K562 (cell line): Measurements from ENCODE around the gene COL9A2. TPM values are rescaled to one million over a fixed set of nuclear protein-coding genes. Genes with fewer than 3 reads are reported as not detected.

ENCODE experiments used
- ADNP ChIP-seq: fragments of 200-800 bp; sonication (Bioruptor generic); IDR thresholded peaks from 2 replicates; pipeline ENCODE4 v1.6.1; 2016; ENCODE audit warnings: missing genetic modification characterization, missing compliant biosample characterization
- ATF3 ChIP-seq, 2 experiments: fragments of 450-650 bp in 1 of 2; sonication (generic) in 1 of 2; formaldehyde crosslinking in 1 of 2; IDR thresholded peaks in 1 of 2; conservative IDR thresholded peaks in 1 of 2; 2 replicates each; pipeline versions ENCODE4 v1.6.1 to v1.8.1; 2016 to 2023; ENCODE audit warnings: mild to moderate bottlenecking in 2 of 2, moderate library complexity in 2 of 2, inconsistent platforms in 1 of 2, missing genetic modification reagents in 1 of 2
- BHLHE40 ChIP-seq: IDR thresholded peaks from 2 replicates; pipeline ENCODE4 v1.6.1; 2011; ENCODE audit warnings: low read length, improper control_type of control experiment
- CXXC5 ChIP-seq: fragments of 250-450 bp; sonication (Bioruptor Pico); IDR thresholded peaks from 2 replicates; pipeline ENCODE4 v1.8.0; 2022; ENCODE audit warnings: inconsistent platforms, mild to moderate bottlenecking, moderate library complexity
- ELF2 ChIP-seq: fragments of 250-450 bp; sonication (Bioruptor Pico); IDR thresholded peaks from 2 replicates; pipeline ENCODE4 v1.5.0; 2021; ENCODE audit warnings: mild to moderate bottlenecking
- FOXK2 ChIP-seq, 2 experiments: fragments of 450-650 bp; IDR thresholded peaks in 1 of 2; conservative IDR thresholded peaks in 1 of 2; 2 replicates each; pipeline ENCODE4 v1.6.1; 2016; ENCODE audit warnings: low read depth in 2 of 2, mild to moderate bottlenecking in 1 of 2
- KDM2B ChIP-seq: fragments of 250-450 bp; sonication (Bioruptor Pico); IDR thresholded peaks from 2 replicates; pipeline ENCODE4 v1.8.0; 2021; ENCODE audit warnings: mild to moderate bottlenecking, moderate library complexity
- KLF13 ChIP-seq: fragments of 450-650 bp; IDR thresholded peaks from 2 replicates; pipeline ENCODE4 v1.6.1; 2016; ENCODE audit warnings: missing genetic modification characterization, low read depth, mild to moderate bottlenecking, missing compliant biosample characterization, moderate library complexity, borderline replicate concordance
- RAD51 ChIP-seq: fragments of 450-650 bp; IDR thresholded peaks from 2 replicates; pipeline ENCODE4 v1.7.1; 2016; ENCODE audit warnings: low read depth, mild to moderate bottlenecking, borderline replicate concordance
- RFX5 ChIP-seq: IDR thresholded peaks from 2 replicates; pipeline ENCODE4 v1.6.1; 2011; ENCODE audit warnings: low read depth, mild to moderate bottlenecking, improper control_type of control experiment, low read length
- SAP30 ChIP-seq: fragments of 200-600 bp; sonication (generic); IDR thresholded peaks from 2 replicates; pipeline ENCODE4 v1.6.1; 2012; ENCODE audit warnings: borderline replicate concordance, low read depth, mild to moderate bottlenecking, moderate library complexity, low read length, control low read depth, inconsistent platforms; ENCODE audit not compliant: insufficient read depth, poor library complexity, severe bottlenecking
- SUPT5H ChIP-seq: fragments of 450-650 bp; IDR thresholded peaks from 2 replicates; pipeline ENCODE4 v1.6.1; 2016
- ZBTB9 ChIP-seq: fragments of 450-650 bp; formaldehyde crosslinking; IDR thresholded peaks from 2 replicates; pipeline ENCODE4 v1.4.0; 2020; ENCODE audit warnings: mild to moderate bottlenecking, moderate library complexity
- ZNF134 ChIP-seq: fragments of 250-450 bp; sonication (Bioruptor Pico); conservative IDR thresholded peaks from 2 replicates; pipeline ENCODE4 v1.4.0; 2020
- ZNF140 ChIP-seq: fragments of 250-450 bp; sonication (Bioruptor Pico); IDR thresholded peaks from 2 replicates; pipeline ENCODE4 v1.8.0; 2021; ENCODE audit warnings: moderate library complexity, mild to moderate bottlenecking, inconsistent platforms
- ZNF717 ChIP-seq: fragments of 250-450 bp; sonication (Bioruptor Pico); IDR thresholded peaks from 2 replicates; pipeline ENCODE4 v1.5.0; 2021
- ZNF764 ChIP-seq: fragments of 250-450 bp; sonication (Bioruptor Pico); IDR thresholded peaks from 2 replicates; pipeline ENCODE4 v1.4.0; 2020; ENCODE audit warnings: low read depth, mild to moderate bottlenecking, moderate library complexity
- polyA plus RNA-seq, 8 experiments: library from polyadenylated mRNA; depleted of rRNA in 4 of 8; stranded (reverse) in 5 of 8; unstranded in 3 of 8; fragments of >200 nt; fragmentation: Nextera tagmentation in 2 of 8; fragmentation: Illumina TruSeq in 1 of 8; extraction: Ambion mirVana in 2 of 8; extraction: Trizol in 1 of 8; gene quantifications; 2 replicates each; pipeline versions ENCODE4 v1.2.1 to v1.2.3, GENCODE V29; 2011 to 2014; ENCODE audit warnings: inconsistent platforms in 1 of 8, missing spikeins in 1 of 8
- total RNA-seq, 7 experiments: library from RNA; depleted of rRNA in 6 of 7; stranded (reverse); fragments of >200 nt in 6 of 7; fragmentation: Illumina TruSeq in 2 of 7; extraction: Trizol in 2 of 7; gene quantifications; 2 replicates each; pipeline versions ENCODE4 v1.2.1 to v1.2.3, GENCODE V29; 2011 to 2021; ENCODE audit warnings: low replicate concordance in 1 of 7
- TF ChIP-seq, protein P1 (sequence below): fragments of 250-450 bp; sonication (Bioruptor Pico); IDR thresholded peaks from 2 replicates; pipeline ENCODE4 v1.5.0; 2022; ENCODE audit warnings: mild to moderate bottlenecking
- TF ChIP-seq, protein P2 (sequence below), 2 experiments: fragments of 450-650 bp in 1 of 2; IDR thresholded peaks; 2 replicates each; pipeline ENCODE4 v1.6.1; 2011 to 2017; ENCODE audit warnings: low read depth in 2 of 2, antibody characterized with exemption in 1 of 2, borderline replicate concordance in 1 of 2, low read length in 1 of 2, mild to moderate bottlenecking in 1 of 2, mixed read lengths in 1 of 2; ENCODE audit not compliant: control insufficient read depth in 1 of 2

Gene COL9A2
- total and polyA plus RNA-seq, 9 of the 15 experiments (the other 6 are each of a cell fraction or from before 2014, with no cell fraction given): 0.03 to 2.2 (median 0.31) TPM

DNA sequence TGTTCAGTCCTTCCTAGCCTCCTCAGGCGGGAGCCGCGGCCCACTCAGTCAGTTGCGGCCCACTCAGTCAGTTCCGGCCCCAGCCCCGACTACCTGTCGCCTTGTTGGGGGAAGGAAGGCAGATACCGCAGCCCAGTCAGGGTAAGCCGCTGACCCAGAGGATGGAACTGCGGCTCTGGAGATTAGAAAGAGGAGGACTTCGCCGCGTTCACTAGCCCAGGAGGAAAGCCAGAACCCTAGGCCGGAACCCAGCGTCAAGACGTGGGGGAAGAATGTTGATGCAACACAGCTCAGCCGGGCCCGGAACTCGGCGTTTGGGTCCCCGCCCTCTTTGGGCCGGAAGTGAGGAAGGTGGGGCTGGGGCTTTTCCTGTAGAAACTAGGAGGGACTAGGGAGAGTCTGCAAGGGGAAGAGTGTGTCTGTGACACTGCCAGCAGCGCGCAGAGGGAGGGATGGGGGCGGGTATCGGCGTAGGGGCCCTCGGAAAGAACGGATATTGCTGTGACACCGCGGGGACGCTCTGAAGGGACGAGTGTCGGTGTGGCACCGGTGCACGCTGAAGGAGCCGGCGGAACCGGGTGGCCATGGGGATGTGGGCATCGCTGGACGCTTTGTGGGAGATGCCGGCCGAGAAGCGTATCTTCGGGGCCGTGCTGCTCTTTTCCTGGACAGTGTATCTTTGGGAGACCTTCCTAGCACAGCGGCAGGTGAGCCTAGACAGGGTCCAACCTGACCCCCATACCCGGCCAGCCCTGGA is 59.2 kb downstream of the COL9A2 start, which contains the start of gene ZMPSTE24 (continued):
- TF ChIP-seq, protein P1, sequence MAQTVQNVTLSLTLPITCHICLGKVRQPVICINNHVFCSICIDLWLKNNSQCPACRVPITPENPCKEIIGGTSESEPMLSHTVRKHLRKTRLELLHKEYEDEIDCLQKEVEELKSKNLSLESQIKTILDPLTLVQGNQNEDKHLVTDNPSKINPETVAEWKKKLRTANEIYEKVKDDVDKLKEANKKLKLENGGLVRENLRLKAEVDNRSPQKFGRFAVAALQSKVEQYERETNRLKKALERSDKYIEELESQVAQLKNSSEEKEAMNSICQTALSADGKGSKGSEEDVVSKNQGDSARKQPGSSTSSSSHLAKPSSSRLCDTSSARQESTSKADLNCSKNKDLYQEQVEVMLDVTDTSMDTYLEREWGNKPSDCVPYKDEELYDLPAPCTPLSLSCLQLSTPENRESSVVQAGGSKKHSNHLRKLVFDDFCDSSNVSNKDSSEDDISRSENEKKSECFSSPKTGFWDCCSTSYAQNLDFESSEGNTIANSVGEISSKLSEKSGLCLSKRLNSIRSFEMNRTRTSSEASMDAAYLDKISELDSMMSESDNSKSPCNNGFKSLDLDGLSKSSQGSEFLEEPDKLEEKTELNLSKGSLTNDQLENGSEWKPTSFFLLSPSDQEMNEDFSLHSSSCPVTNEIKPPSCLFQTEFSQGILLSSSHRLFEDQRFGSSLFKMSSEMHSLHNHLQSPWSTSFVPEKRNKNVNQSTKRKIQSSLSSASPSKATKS: no peak
- TF ChIP-seq, protein P2, sequence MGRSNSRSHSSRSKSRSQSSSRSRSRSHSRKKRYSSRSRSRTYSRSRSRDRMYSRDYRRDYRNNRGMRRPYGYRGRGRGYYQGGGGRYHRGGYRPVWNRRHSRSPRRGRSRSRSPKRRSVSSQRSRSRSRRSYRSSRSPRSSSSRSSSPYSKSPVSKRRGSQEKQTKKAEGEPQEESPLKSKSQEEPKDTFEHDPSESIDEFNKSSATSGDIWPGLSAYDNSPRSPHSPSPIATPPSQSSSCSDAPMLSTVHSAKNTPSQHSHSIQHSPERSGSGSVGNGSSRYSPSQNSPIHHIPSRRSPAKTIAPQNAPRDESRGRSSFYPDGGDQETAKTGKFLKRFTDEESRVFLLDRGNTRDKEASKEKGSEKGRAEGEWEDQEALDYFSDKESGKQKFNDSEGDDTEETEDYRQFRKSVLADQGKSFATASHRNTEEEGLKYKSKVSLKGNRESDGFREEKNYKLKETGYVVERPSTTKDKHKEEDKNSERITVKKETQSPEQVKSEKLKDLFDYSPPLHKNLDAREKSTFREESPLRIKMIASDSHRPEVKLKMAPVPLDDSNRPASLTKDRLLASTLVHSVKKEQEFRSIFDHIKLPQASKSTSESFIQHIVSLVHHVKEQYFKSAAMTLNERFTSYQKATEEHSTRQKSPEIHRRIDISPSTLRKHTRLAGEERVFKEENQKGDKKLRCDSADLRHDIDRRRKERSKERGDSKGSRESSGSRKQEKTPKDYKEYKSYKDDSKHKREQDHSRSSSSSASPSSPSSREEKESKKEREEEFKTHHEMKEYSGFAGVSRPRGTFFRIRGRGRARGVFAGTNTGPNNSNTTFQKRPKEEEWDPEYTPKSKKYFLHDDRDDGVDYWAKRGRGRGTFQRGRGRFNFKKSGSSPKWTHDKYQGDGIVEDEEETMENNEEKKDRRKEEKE (IDR thresholded peaks at IDR 0.05; ENCODE audit: borderline replicate concordance in 1 of 2, control insufficient read depth in 1 of 2, low read depth in 2 of 2, low read length in 1 of 2): peak in 1 of 2 experiments; percentile 99; a peak in 2 of 4 replicates
- peak; percentile 92 for TF ChIP-seq SUPT5H
- peak; percentile 22; the same call in 1 of the 2 replicates for TF ChIP-seq ZNF764 (CRISPR knock-in tag)
- TF ChIP-seq FOXK2 (conservative IDR thresholded peaks at IDR 0.05 in 1 of 2, IDR thresholded peaks at IDR 0.05 in 1 of 2; ENCODE audit: low read depth in 2 of 2): peak; percentile 94 to 98
- TF ChIP-seq RFX5: no peak
- TF ChIP-seq ADNP (tag): no peak
- peak; percentile 86 for TF ChIP-seq ZBTB9
- TF ChIP-seq ZNF717 (CRISPR knock-in tag): no peak
- peak; percentile 96 for TF ChIP-seq KLF13 (tag)
- TF ChIP-seq SAP30: peak; percentile 95
- TF ChIP-seq ATF3 (IDR thresholded peaks at IDR 0.05): peak; percentile 80
- TF ChIP-seq ATF3 (CRISPR knock-in tag; conservative IDR thresholded peaks at IDR 0.05): peak; percentile 48; the same call in 1 of the 2 replicates
- TF ChIP-seq ZNF134 (CRISPR knock-in tag): 0 out of 2 replicates have a peak, but pooled peaks have one; percentile 11
- TF ChIP-seq KDM2B (CRISPR knock-in tag): no peak
- TF ChIP-seq RAD51: peak; percentile 59; the same call in 1 of the 2 replicates
- peak; percentile 68 for TF ChIP-seq BHLHE40
- TF ChIP-seq CXXC5 (CRISPR knock-in tag): peak; percentile 99
- TF ChIP-seq ZNF140 (CRISPR knock-in tag): no peak
- TF ChIP-seq ELF2: peak; percentile 89
